GM06990 (cell line): ENCODE measurements around the gene ERBB4.
"Not testable (repeated sequence)": the region's sequence is repeated elsewhere in the genome, so short reads cannot be mapped to it uniquely, and the experiment has no call there.

Source experiments
- DNase-seq: peaks from one replicate; pipeline ENCODE4 v3.0.0-alpha.2; 2011; ENCODE audit not compliant: insufficient read length; ENCODE audit errors: extremely low read depth
- H3K27me3 ChIP-seq: replicated peaks from 2 replicates; pipeline ENCODE4 v1.6.0; 2011; ENCODE audit warnings: low read length; ENCODE audit not compliant: control insufficient read depth, insufficient read depth
- H3K36me3 ChIP-seq: 2 replicates; pipeline ENCODE4 v1.5.1; 2011; ENCODE audit warnings: low read length; ENCODE audit not compliant: control insufficient read depth, insufficient read depth
- H3K4me3 ChIP-seq: replicated peaks from 2 replicates; pipeline ENCODE4 v1.5.1; 2011; ENCODE audit warnings: low read depth, mild to moderate bottlenecking, control low read depth, low read length
- CTCF ChIP-seq: IDR thresholded peaks from 2 replicates; pipeline ENCODE4 v1.5.1; 2011; ENCODE audit warnings: low read length, control low read depth, mild to moderate bottlenecking, inconsistent platforms; ENCODE audit not compliant: insufficient read depth, poor library complexity, severe bottlenecking

The ERBB4 gene

GRCh38 chr2:211729433-211729832 is 809.2 kb downstream of the ERBB4 start:
- H3K36me3 ChIP-seq: no peaks in the 10 kb centered on the region
- no peak for TF ChIP-seq CTCF
- H3K4me3 ChIP-seq: no peak overlapping the region
- no peak for DNase-seq
- H3K27me3 ChIP-seq: no peaks in the 10 kb centered on the region

- no peaks in the 10 kb centered on the region for H3K36me3 ChIP-seq
- no peak for DNase-seq
- TF ChIP-seq CTCF: no peak
- no peaks in the 10 kb centered on the region for H3K27me3 ChIP-seq
- H3K4me3 ChIP-seq: no peak overlapping the region
Measured at GRCh38 chr2:211724933-211725332, 813.7 kb downstream of the ERBB4 start.

GRCh38 chr2:211723398-211723797 is 815.2 kb downstream of the ERBB4 start:
- no peak for TF ChIP-seq CTCF

GRCh38 chr2:211722928-211723327 is 815.7 kb downstream of the ERBB4 start:
- Histone ChIP-seq H3K4me3 (no peak overlapping the region), H3K36me3 (no peaks in the 10 kb centered on the region), H3K27me3 (no peaks in the 10 kb centered on the region)
- no peak for TF ChIP-seq CTCF
- DNase-seq: no peak

More at GRCh38 chr2:211723398-211723797, 815.2 kb downstream of the ERBB4 start:
- Histone ChIP-seq H3K4me3 (no peak overlapping the region), H3K36me3 (no peaks in the 10 kb centered on the region), H3K27me3 (no peaks in the 10 kb centered on the region)
- no peak for DNase-seq

- not testable (repeated sequence) for H3K4me3 ChIP-seq, DNase-seq, H3K36me3 ChIP-seq, H3K27me3 ChIP-seq
Measured at GRCh38 chr2:211721874-211722273, 816.7 kb downstream of the ERBB4 start.

GRCh38 chr2:211709389-211709788 is 829.2 kb downstream of the ERBB4 start:
- no peak for TF ChIP-seq CTCF
- no peak overlapping the region for H3K4me3 ChIP-seq

More at GRCh38 chr2:211709389-211709788, 829.2 kb downstream of the ERBB4 start:
- no peaks in the 10 kb centered on the region for H3K36me3 ChIP-seq
- no peaks in the 10 kb centered on the region for H3K27me3 ChIP-seq
- DNase-seq: no peak
